ENCODE measurements around the gene SPDEF. TPM values are rescaled to one million over a fixed set of nuclear protein-coding genes. Genes with fewer than 3 reads are reported as not detected.

SPDEF gene
- polyA plus RNA-seq, 3 donors = 0.05 TPM; not detected in 2

- DNase-seq = no peak
- Mint-ChIP-seq H3K27ac (peak overlapping the region in 1 of 7 donors; percentile 85), H3K4me1 (peaks cover 6% of the 10 kb centered on the region), H3K9me3 (peaks cover 0 to 5% (median 0%) of the 10 kb centered on the region in 7 donors), H3K4me3 (peak overlapping the region in 1 of 2 donors; percentile 48), H3K36me3 (no peaks in the 10 kb centered on the region), H3K27me3 (ENCODE audit: low read depth in 3 of 3) (peaks cover 6 to 10% (median 7%) of the 10 kb centered on the region in 3 donors)
- peak overlapping the region; percentile 54 for H3K9ac ChIP-seq (ENCODE audit: insufficient read depth, low read length, poor library complexity, severe bottlenecking)
- H3K9me3 ChIP-seq (replicated peaks in 1 of 2; ENCODE audit: control insufficient read depth in 1 of 2, insufficient read depth in 1 of 2, low read length in 2 of 2) = no peaks in the 10 kb centered on the region
- H4K20me1 ChIP-seq (ENCODE audit: insufficient read depth, low read length) = no peaks in the 10 kb centered on the region
- TF ChIP-seq CTCF (IDR thresholded peaks at IDR 0.05) = no peak
- no peaks in the 10 kb centered on the region for H3K79me2 ChIP-seq (ENCODE audit: insufficient read depth, low read length)
- H3K4me3 ChIP-seq (replicated peaks in 1 of 3; ENCODE audit: low read depth in 2 of 3, low read length in 3 of 3) = peak overlapping the region in 1 of 3 experiments; percentile 50
- H3K27me3 ChIP-seq (ENCODE audit: control insufficient read depth in 2 of 2, insufficient read depth in 2 of 2, low read length in 2 of 2) = no peaks in the 10 kb centered on the region
- 92% methylated on average over 17 of the region's 18 CpGs for WGBS (ENCODE audit: insufficient coverage)
- H3K36me3 ChIP-seq (replicated peaks in 1 of 2; ENCODE audit: control insufficient read depth in 1 of 2, insufficient read depth in 2 of 2, low read length in 2 of 2) = no peaks in the 10 kb centered on the region
- peak overlapping the region; percentile 30 for H3K4me2 ChIP-seq (replicated peaks; ENCODE audit: extremely low read depth, low read length, poor library complexity, severe bottlenecking)
- peaks cover 7 to 8% of the 10 kb centered on the region in 2 donors for H3K4me1 ChIP-seq (ENCODE audit: control insufficient read depth in 1 of 2, insufficient read depth in 2 of 2, low read length in 2 of 2)
- peak overlapping the region in 1 of 2 donors; percentile 56 for H3K27ac ChIP-seq (ENCODE audit: low read depth in 1 of 2, low read length in 2 of 2)
- peak overlapping the region; percentile 62 for H2AFZ ChIP-seq (ENCODE audit: insufficient read depth, low read depth, low read length, poor library complexity, severe bottlenecking)
- intact Hi-C loops (cut with micrococcal nuclease) = no loop called here
Measured at GRCh38 chr6:34530753-34531365, 25.3 kb downstream of the SPDEF start.

GRCh38 chr6:34529665-34530327, 26.3 kb downstream of the SPDEF start:
- H4K20me1 ChIP-seq (ENCODE audit: insufficient read depth, low read length) = no peaks in the 10 kb centered on the region
- H3K27me3 ChIP-seq (ENCODE audit: control insufficient read depth in 2 of 2, insufficient read depth in 2 of 2, low read length in 2 of 2) = no peaks in the 10 kb centered on the region
- DNase-seq = no peak
- H3K27ac ChIP-seq (ENCODE audit: low read depth in 1 of 2, low read length in 2 of 2) = no peak overlapping the region
- no peak overlapping the region for H3K4me2 ChIP-seq (replicated peaks; ENCODE audit: extremely low read depth, low read length, poor library complexity, severe bottlenecking)
- no peaks in the 10 kb centered on the region for H3K36me3 ChIP-seq (replicated peaks in 1 of 2; ENCODE audit: control insufficient read depth in 1 of 2, insufficient read depth in 2 of 2, low read length in 2 of 2)
- no peak overlapping the region for H2AFZ ChIP-seq (ENCODE audit: insufficient read depth, low read depth, low read length, poor library complexity, severe bottlenecking)
- WGBS (ENCODE audit: insufficient coverage) = 97% methylated on average over 5 of the region's 10 CpGs
- Mint-ChIP-seq H3K4me1 (peaks cover 6% of the 10 kb centered on the region), H3K27ac (no peak overlapping the region), H3K4me3 (no peak overlapping the region), H3K27me3 (ENCODE audit: low read depth in 3 of 3) (peaks cover 6 to 10% (median 7%) of the 10 kb centered on the region in 3 donors), H3K9me3 (peaks cover 0 to 5% (median 0%) of the 10 kb centered on the region in 7 donors), H3K36me3 (no peaks in the 10 kb centered on the region)
- no peaks in the 10 kb centered on the region for H3K79me2 ChIP-seq (ENCODE audit: insufficient read depth, low read length)
- no peak overlapping the region for H3K9ac ChIP-seq (ENCODE audit: insufficient read depth, low read length, poor library complexity, severe bottlenecking)
- peaks cover 7 to 8% of the 10 kb centered on the region in 2 donors for H3K4me1 ChIP-seq (ENCODE audit: control insufficient read depth in 1 of 2, insufficient read depth in 2 of 2, low read length in 2 of 2)
- intact Hi-C loops (cut with micrococcal nuclease) = loop anchor here (2.0 to 5.0 kb wide), 2 partner anchors 78 to 79 kb away; no protein-coding TSS in a partner anchor
- TF ChIP-seq CTCF (IDR thresholded peaks at IDR 0.05) = no peak
- H3K4me3 ChIP-seq (replicated peaks in 1 of 3; ENCODE audit: low read depth in 2 of 3, low read length in 3 of 3) = no peak overlapping the region
- H3K9me3 ChIP-seq (replicated peaks in 1 of 2; ENCODE audit: control insufficient read depth in 1 of 2, insufficient read depth in 1 of 2, low read length in 2 of 2) = no peaks in the 10 kb centered on the region

Data from CD14-positive monocyte (primary cell).